Upper lobe of right lung (tissue), 1 donor: ENCODE results near the gene DDX39A. TPM values are rescaled to one million over a fixed set of nuclear protein-coding genes. Genes with fewer than 3 reads are reported as not detected.
A peak's percentile ranks its signal among the peaks of the same experiment; 100 is the strongest.

Source experiments
- ATAC-seq: fragments of 200-7000 bp; cut with Tn5 transposase; one replicate; pipeline ENCODE4 v1.9.1; 2020; ENCODE audit warnings: mild to moderate bottlenecking, moderate library complexity
- DNase-seq: peaks from one replicate; pipeline ENCODE4 v3.0.0-alpha.2; 2020
- H3K27ac ChIP-seq: fragments of 200-600 bp; one replicate; pipeline ENCODE4 v1.8.0; 2022
- H3K27me3 ChIP-seq: fragments of 200-600 bp; one replicate; pipeline ENCODE4 v1.8.0; 2022; ENCODE audit warnings: mild to moderate bottlenecking
- H3K36me3 ChIP-seq: fragments of 200-600 bp; one replicate; pipeline ENCODE4 v1.8.0; 2022
- H3K4me1 ChIP-seq: fragments of 200-600 bp; one replicate; pipeline ENCODE4 v1.8.0; 2022
- H3K4me3 ChIP-seq: fragments of 200-600 bp; one replicate; pipeline ENCODE4 v1.8.0; 2022; ENCODE audit warnings: mild to moderate bottlenecking
- H3K9me3 ChIP-seq: fragments of 200-600 bp; one replicate; pipeline ENCODE4 v1.8.0; 2022
- CTCF ChIP-seq: fragments of 200-600 bp; IDR thresholded peaks from one replicate; pipeline ENCODE4 v1.8.0; 2022; ENCODE audit warnings: antibody characterized with exemption
- intact Hi-C: fragments of 100-400 bp; cut with DNase I; formaldehyde crosslinking; loops from one replicate; pipeline ENCODE4 v1.11.0; 2022
- total RNA-seq: library from RNA; stranded (reverse); fragmentation: NEBNext Ultra II Directional; extraction: Animal tissue kit (Norgen Biotek cat#: 25700); gene quantifications from one replicate; pipeline ENCODE4 v1.2.1, GENCODE V29; 2021
- donor health status: DM: no; HTN: yes; CAD: no; lungs with severe emphysema.

The DDX39A gene
- total RNA-seq, 1 donor from 2014 or later = 63.0 TPM

- ATAC-seq (no peak), DNase-seq (no peak)
- Histone ChIP-seq H3K27me3 (no peaks in the 10 kb centered on the region), H3K9me3 (no peaks in the 10 kb centered on the region), H3K36me3 (peaks cover 63% of the 10 kb centered on the region), H3K27ac (no peak overlapping the region), H3K4me1 (peaks cover 4% of the 10 kb centered on the region), H3K4me3 (no peak overlapping the region)
- no peak for TF ChIP-seq CTCF
- intact Hi-C loops = no loop called here
Observed at GRCh38 chr19:14390548-14390947, 28.6 kb downstream of the DDX39A start.

- H3K27me3 ChIP-seq = no peaks in the 10 kb centered on the region
- no peak for ATAC-seq
- no peak for TF ChIP-seq CTCF
- no peak for DNase-seq
- H3K27ac ChIP-seq = peak overlapping the region; percentile 91
- peaks cover 36% of the 10 kb centered on the region for H3K4me1 ChIP-seq
- peaks cover 12% of the 10 kb centered on the region for H3K36me3 ChIP-seq
- H3K4me3 ChIP-seq = peak overlapping the region; percentile 36
- intact Hi-C loops = no loop called here
- H3K9me3 ChIP-seq = no peaks in the 10 kb centered on the region
Observed at GRCh38 chr19:14385492-14385891, 33.6 kb downstream of the DDX39A start.

- DNase-seq (no peak), ATAC-seq (peak; percentile 42)
- Histone ChIP-seq H3K4me1 (peaks cover 52% of the 10 kb centered on the region), H3K36me3 (peaks cover 8% of the 10 kb centered on the region), H3K9me3 (no peaks in the 10 kb centered on the region), H3K27me3 (no peaks in the 10 kb centered on the region), H3K4me3 (peak overlapping the region; percentile 68), H3K27ac (peak overlapping the region; percentile 91)
- TF ChIP-seq CTCF = no peak
- intact Hi-C loops = no loop called here
Observed at GRCh38 chr19:14383661-14384555, 35.2 kb downstream of the DDX39A start.

- peak; percentile 64 for ATAC-seq
- intact Hi-C loops = no loop called here
- Histone ChIP-seq H3K27me3 (no peaks in the 10 kb centered on the region), H3K27ac (peak overlapping the region; percentile 91), H3K36me3 (peaks cover 2% of the 10 kb centered on the region), H3K9me3 (no peaks in the 10 kb centered on the region), H3K4me1 (peaks cover 57% of the 10 kb centered on the region), H3K4me3 (peak overlapping the region; percentile 68)
- no peak for DNase-seq
- TF ChIP-seq CTCF = no peak
Observed at GRCh38 chr19:14381689-14382474, 37.3 kb downstream of the DDX39A start.

- no peaks in the 10 kb centered on the region for H3K36me3 ChIP-seq
- no peaks in the 10 kb centered on the region for H3K27me3 ChIP-seq
- ATAC-seq = no peak
- intact Hi-C loops = no loop called here
- TF ChIP-seq CTCF = no peak
- H3K4me1 ChIP-seq = peaks cover 60% of the 10 kb centered on the region
- H3K4me3 ChIP-seq = no peak overlapping the region
- no peak for DNase-seq
- H3K9me3 ChIP-seq = no peaks in the 10 kb centered on the region
- peak overlapping the region; percentile 87 for H3K27ac ChIP-seq
Observed at GRCh38 chr19:14379294-14380065, 39.7 kb downstream of the DDX39A start.
